ENCODE results near the gene PRKCE. TPM values are rescaled to one million over a fixed set of nuclear protein-coding genes. Genes with fewer than 3 reads are reported as not detected.

PRKCE gene
- total and polyA plus RNA-seq, 7 experiments from 2014 or later, result 1.4 to 37.9 (median 19.5) TPM

- DNase-seq (no peak), ATAC-seq (no peak)
- no peak overlapping the region for H3K4me3 ChIP-seq (ENCODE audit: low read length)
- H3K27me3 ChIP-seq (ENCODE audit: control insufficient read depth in 2 of 2, insufficient read depth in 2 of 2, low read length in 2 of 2), result no peaks in the 10 kb centered on the region
- H3K9me3 ChIP-seq (ENCODE audit: control insufficient read depth in 2 of 3, low read length in 3 of 3), result no peaks in the 10 kb centered on the region
- H3K4me1 ChIP-seq (ENCODE audit: control insufficient read depth in 2 of 2, insufficient read depth in 2 of 2, low read length in 2 of 2), result no peaks in the 10 kb centered on the region
- H3K36me3 Mint-ChIP-seq, result peaks cover 0 to 10% (median 0%) of the 10 kb centered on the region in 5 donors
- H3K9me3 Mint-ChIP-seq, result no peaks in the 10 kb centered on the region
- peaks cover 0 to 1% (median 0%) of the 10 kb centered on the region in 5 donors for H3K27me3 Mint-ChIP-seq
- H3K27ac ChIP-seq (ENCODE audit: low read depth, low read length), result no peak overlapping the region
- H3K4me1 Mint-ChIP-seq, result peaks cover 0 to 10% (median 6%) of the 10 kb centered on the region in 7 donors
- H3K4me3 Mint-ChIP-seq, result no peak overlapping the region
- intact Hi-C loops (cut with micrococcal nuclease), result loop anchor here (1.0 to 5.0 kb wide), 5 partner anchors 309 to 896 kb away; no protein-coding TSS in a partner anchor
- ChIA-PET CTCF (interaction anchor here (0.6 to 2.1 kb wide), 5 partner anchors 13 to 616 kb away, joined by 3 to 7 read pairs (median 3); no protein-coding TSS in a partner anchor), POLR2A (no interaction called here)
- H3K27ac Mint-ChIP-seq, result peak overlapping the region in 1 of 9 donors; percentile 36
- H3K36me3 ChIP-seq (ENCODE audit: control insufficient read depth in 2 of 3, insufficient read depth in 3 of 3, low read length in 3 of 3), result no peaks in the 10 kb centered on the region
These were observed 341.4 kb downstream of the PRKCE start for GRCh38 chr2:45992741-45993475.

GRCh38 chr2:45993476-45993991 is 342.1 kb downstream of the PRKCE start:
- no peaks in the 10 kb centered on the region for H3K9me3 ChIP-seq (ENCODE audit: control insufficient read depth in 2 of 3, low read length in 3 of 3)
- no peaks in the 10 kb centered on the region for H3K4me1 ChIP-seq (ENCODE audit: control insufficient read depth in 2 of 2, insufficient read depth in 2 of 2, low read length in 2 of 2)
- H3K27ac Mint-ChIP-seq, result peak overlapping the region in 1 of 9 donors; percentile 36
- no peak overlapping the region for H3K4me3 ChIP-seq (ENCODE audit: low read length)
- CTCF ChIA-PET, result interaction anchor here (0.6 to 1.0 kb wide), 4 partner anchors 12 to 615 kb away, joined by 3 to 5 read pairs (median 3); no protein-coding TSS in a partner anchor
- intact Hi-C loops (cut with micrococcal nuclease), result loop anchor here (1.0 to 5.0 kb wide), 5 partner anchors 309 to 896 kb away; no protein-coding TSS in a partner anchor
- no peaks in the 10 kb centered on the region for H3K27me3 ChIP-seq (ENCODE audit: control insufficient read depth in 2 of 2, insufficient read depth in 2 of 2, low read length in 2 of 2)
- H3K4me3 Mint-ChIP-seq, result no peak overlapping the region
- POLR2A ChIA-PET, result no interaction called here
- H3K36me3 Mint-ChIP-seq, result peaks cover 0 to 16% (median 0%) of the 10 kb centered on the region in 5 donors
- H3K4me1 Mint-ChIP-seq, result peaks cover 0 to 10% (median 6%) of the 10 kb centered on the region in 7 donors
- ATAC-seq (peak; percentile 75), DNase-seq (peak in 8 of 9 donors; percentile 46 to 75 (median 64))
- H3K36me3 ChIP-seq (ENCODE audit: control insufficient read depth in 2 of 3, insufficient read depth in 3 of 3, low read length in 3 of 3), result no peaks in the 10 kb centered on the region
- H3K27ac ChIP-seq (ENCODE audit: low read depth, low read length), result no peak overlapping the region
- peaks cover 0 to 3% (median 0%) of the 10 kb centered on the region in 5 donors for H3K27me3 Mint-ChIP-seq
- no peaks in the 10 kb centered on the region for H3K9me3 Mint-ChIP-seq

DNA sequence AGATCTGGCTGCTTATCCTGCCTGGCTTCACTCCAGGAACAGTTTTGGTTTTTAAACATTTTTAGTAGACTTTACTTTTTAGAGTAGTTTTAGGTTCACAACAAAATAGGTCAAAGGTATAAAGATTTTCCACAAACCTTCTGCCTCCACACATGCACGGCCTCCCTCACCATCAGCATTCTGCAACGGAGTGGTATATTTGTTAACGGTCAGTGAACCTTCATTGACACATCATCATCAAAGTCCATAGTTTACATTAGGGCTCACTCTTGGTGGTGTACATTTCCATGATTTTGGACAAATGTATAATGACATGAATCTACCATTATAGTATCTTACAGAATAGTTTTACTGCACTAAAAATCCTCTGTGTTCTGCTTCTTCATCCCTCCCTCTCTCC is 342.6 kb downstream of the PRKCE start:
- Histone ChIP-seq H3K9me3 (ENCODE audit: control insufficient read depth in 2 of 3, low read length in 3 of 3) (no peaks in the 10 kb centered on the region), H3K4me3 (ENCODE audit: low read length) (no peak overlapping the region), H3K4me1 (ENCODE audit: control insufficient read depth in 2 of 2, insufficient read depth in 2 of 2, low read length in 2 of 2) (no peaks in the 10 kb centered on the region), H3K27ac (ENCODE audit: low read depth, low read length) (no peak overlapping the region), H3K27me3 (ENCODE audit: control insufficient read depth in 2 of 2, insufficient read depth in 2 of 2, low read length in 2 of 2) (no peaks in the 10 kb centered on the region), H3K36me3 (ENCODE audit: control insufficient read depth in 2 of 3, insufficient read depth in 3 of 3, low read length in 3 of 3) (no peaks in the 10 kb centered on the region)
- H3K4me3 Mint-ChIP-seq, result no peak overlapping the region
- no peaks in the 10 kb centered on the region for H3K9me3 Mint-ChIP-seq
- CTCF ChIA-PET, result interaction anchor here (1.0 kb wide), 1 partner anchor 12 kb away, joined by 5 read pairs; no protein-coding TSS in a partner anchor
- no peak overlapping the region for H3K27ac Mint-ChIP-seq
- intact Hi-C loops (cut with micrococcal nuclease), result loop anchor here in 1 of 2 donors (5.0 kb wide), 1 partner anchor 308 kb away; no protein-coding TSS in a partner anchor
- no peak for ATAC-seq
- peaks cover 0 to 15% (median 0%) of the 10 kb centered on the region in 5 donors for H3K36me3 Mint-ChIP-seq
- peaks cover 0 to 10% (median 6%) of the 10 kb centered on the region in 7 donors for H3K4me1 Mint-ChIP-seq
- peaks cover 0 to 3% (median 0%) of the 10 kb centered on the region in 5 donors for H3K27me3 Mint-ChIP-seq
- POLR2A ChIA-PET, result no interaction called here
- no peak for DNase-seq

DNA sequence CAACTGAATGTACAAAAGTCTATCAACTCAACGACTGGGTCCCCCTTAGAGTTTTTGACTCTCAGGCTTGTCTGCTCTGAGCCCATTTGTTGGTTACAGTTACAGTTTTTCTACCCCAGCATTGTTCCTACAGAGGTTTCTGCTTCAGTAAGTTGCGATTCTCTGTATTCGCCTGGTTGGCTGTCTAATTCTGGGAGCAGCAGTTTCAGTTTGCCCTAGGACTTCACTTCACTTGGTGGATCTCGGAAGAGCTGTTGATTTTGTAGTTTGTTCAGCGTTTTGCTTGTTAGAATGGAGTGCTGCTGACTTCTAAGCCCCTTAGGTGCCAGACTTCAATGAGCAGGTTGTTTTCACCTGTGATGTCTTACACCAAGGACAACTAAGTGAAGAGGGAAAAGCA is 349.2 kb downstream of the PRKCE start:
- Mint-ChIP-seq H3K36me3 (peaks cover 0 to 46% (median 18%) of the 10 kb centered on the region in 5 donors), H3K4me1 (peaks cover 0 to 5% (median 0%) of the 10 kb centered on the region in 7 donors), H3K9me3 (no peaks in the 10 kb centered on the region), H3K27ac (no peak overlapping the region), H3K27me3 (peaks cover 0 to 4% (median 0%) of the 10 kb centered on the region in 5 donors), H3K4me3 (no peak overlapping the region)
- CTCF ChIA-PET, result no interaction called here
- no peaks in the 10 kb centered on the region for H3K27me3 ChIP-seq (ENCODE audit: control insufficient read depth in 2 of 2, insufficient read depth in 2 of 2, low read length in 2 of 2)
- H3K36me3 ChIP-seq (ENCODE audit: control insufficient read depth in 2 of 3, insufficient read depth in 3 of 3, low read length in 3 of 3), result peaks cover 0 to 8% (median 0%) of the 10 kb centered on the region in 3 experiments
- intact Hi-C loops (cut with micrococcal nuclease), result no loop called here
- H3K27ac ChIP-seq (ENCODE audit: low read depth, low read length), result no peak overlapping the region
- no peaks in the 10 kb centered on the region for H3K4me1 ChIP-seq (ENCODE audit: control insufficient read depth in 2 of 2, insufficient read depth in 2 of 2, low read length in 2 of 2)
- ATAC-seq (no peak), DNase-seq (no peak)
- POLR2A ChIA-PET, result no interaction called here
- H3K4me3 ChIP-seq (ENCODE audit: low read length), result no peak overlapping the region
- H3K9me3 ChIP-seq (ENCODE audit: control insufficient read depth in 2 of 3, low read length in 3 of 3), result no peaks in the 10 kb centered on the region

- Mint-ChIP-seq H3K9me3 (no peaks in the 10 kb centered on the region), H3K36me3 (peaks cover 0 to 50% (median 18%) of the 10 kb centered on the region in 5 donors), H3K4me3 (no peak overlapping the region), H3K4me1 (peaks cover 0 to 5% (median 0%) of the 10 kb centered on the region in 7 donors), H3K27me3 (peaks cover 0 to 4% (median 0%) of the 10 kb centered on the region in 5 donors), H3K27ac (no peak overlapping the region)
- Histone ChIP-seq H3K4me1 (ENCODE audit: control insufficient read depth in 2 of 2, insufficient read depth in 2 of 2, low read length in 2 of 2) (no peaks in the 10 kb centered on the region), H3K4me3 (ENCODE audit: low read length) (no peak overlapping the region), H3K9me3 (ENCODE audit: control insufficient read depth in 2 of 3, low read length in 3 of 3) (no peaks in the 10 kb centered on the region), H3K27ac (ENCODE audit: low read depth, low read length) (no peak overlapping the region), H3K36me3 (ENCODE audit: control insufficient read depth in 2 of 3, insufficient read depth in 3 of 3, low read length in 3 of 3) (peaks cover 0 to 12% (median 0%) of the 10 kb centered on the region in 3 experiments), H3K27me3 (ENCODE audit: control insufficient read depth in 2 of 2, insufficient read depth in 2 of 2, low read length in 2 of 2) (no peaks in the 10 kb centered on the region)
- CTCF ChIA-PET, result interaction anchor here (0.6 kb wide), 1 partner anchor 1766 kb away, joined by 4 read pairs; no protein-coding TSS in a partner anchor
- no peak for DNase-seq
- ATAC-seq, result no peak
- intact Hi-C loops (cut with micrococcal nuclease), result no loop called here
- POLR2A ChIA-PET, result no interaction called here
These were observed 349.8 kb downstream of the PRKCE start for GRCh38 chr2:46001290-46001689.

DNA sequence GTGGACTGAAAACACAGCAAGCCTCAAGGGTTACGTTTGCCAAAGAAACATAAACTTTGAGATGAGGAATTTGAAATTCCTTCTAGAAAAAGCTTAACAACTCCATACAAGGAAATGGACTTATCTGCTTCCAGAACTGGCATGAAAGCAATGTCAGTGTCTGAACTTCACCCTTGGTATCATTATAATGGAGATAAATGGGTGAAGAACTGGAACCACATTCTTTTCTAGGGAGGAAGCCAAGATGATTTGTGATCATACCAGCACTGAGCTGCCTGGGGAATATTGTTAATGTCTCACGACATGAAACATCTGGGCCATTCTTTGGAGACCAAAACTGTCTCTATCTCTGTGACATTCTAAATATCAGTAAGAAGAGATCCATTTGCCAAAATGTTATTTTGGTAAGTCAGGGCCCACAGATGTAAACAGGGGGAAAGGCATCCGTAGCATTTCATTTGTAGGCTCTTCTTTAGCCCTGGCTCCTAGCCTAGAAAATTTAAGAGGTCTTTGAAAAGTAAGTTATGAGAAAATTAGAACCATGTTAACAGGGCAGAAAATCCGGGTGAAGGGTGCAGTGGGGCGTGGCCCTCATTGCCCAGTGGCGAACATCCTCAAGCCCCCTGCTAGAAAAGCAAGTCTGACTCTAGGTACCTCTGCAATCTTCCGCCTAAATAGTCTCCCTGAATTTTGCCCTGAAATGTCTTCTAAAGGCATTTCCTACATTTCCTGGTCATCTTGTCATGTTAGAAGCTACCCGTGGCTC is 350.4 kb downstream of the PRKCE start:
- DNase-seq (no peak), ATAC-seq (no peak)
- Mint-ChIP-seq H3K9me3 (no peaks in the 10 kb centered on the region), H3K36me3 (peaks cover 0 to 56% (median 18%) of the 10 kb centered on the region in 5 donors), H3K4me1 (peaks cover 0 to 5% (median 0%) of the 10 kb centered on the region in 7 donors), H3K4me3 (no peak overlapping the region), H3K27ac (no peak overlapping the region), H3K27me3 (peaks cover 0 to 4% (median 0%) of the 10 kb centered on the region in 5 donors)
- Histone ChIP-seq H3K4me1 (ENCODE audit: control insufficient read depth in 2 of 2, insufficient read depth in 2 of 2, low read length in 2 of 2) (no peaks in the 10 kb centered on the region), H3K27ac (ENCODE audit: low read depth, low read length) (no peak overlapping the region), H3K27me3 (ENCODE audit: control insufficient read depth in 2 of 2, insufficient read depth in 2 of 2, low read length in 2 of 2) (no peaks in the 10 kb centered on the region), H3K9me3 (ENCODE audit: control insufficient read depth in 2 of 3, low read length in 3 of 3) (no peaks in the 10 kb centered on the region), H3K4me3 (ENCODE audit: low read length) (no peak overlapping the region), H3K36me3 (ENCODE audit: control insufficient read depth in 2 of 3, insufficient read depth in 3 of 3, low read length in 3 of 3) (peaks cover 0 to 13% (median 0%) of the 10 kb centered on the region in 3 experiments)
- ChIA-PET CTCF (interaction anchor here (0.6 kb wide), 1 partner anchor 1765 kb away, joined by 4 read pairs; no protein-coding TSS in a partner anchor), POLR2A (no interaction called here)
- intact Hi-C loops (cut with micrococcal nuclease), result no loop called here
